ENCODE data around the gene CUX1. TPM values are rescaled to one million over a fixed set of nuclear protein-coding genes. Genes with fewer than 3 reads are reported as not detected.

CUX1 gene
- polyA plus RNA-seq, 12 donors: 38.3 to 53.1 (median 44.7) TPM

DNA sequence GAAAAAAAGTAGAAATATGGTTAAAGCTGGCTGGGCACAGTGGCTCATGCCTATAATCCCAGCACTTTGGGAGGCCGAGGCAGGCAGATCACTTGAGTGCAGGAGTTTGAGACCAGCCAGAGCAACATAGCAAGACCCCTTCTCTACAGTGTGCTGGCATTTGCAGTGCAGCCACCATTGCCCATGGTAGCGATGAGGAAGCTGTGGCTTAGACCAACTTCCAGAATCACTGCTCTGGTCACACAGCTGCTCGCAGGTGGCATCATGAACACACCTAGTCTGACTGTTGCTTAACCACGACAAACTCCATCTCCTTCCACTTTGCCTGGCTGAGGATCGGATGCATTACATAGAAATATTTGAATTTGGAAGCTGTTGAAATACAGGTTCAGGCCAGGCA lies 137.1 kb downstream of the CUX1 start:
- no peak for DNase-seq

DNA sequence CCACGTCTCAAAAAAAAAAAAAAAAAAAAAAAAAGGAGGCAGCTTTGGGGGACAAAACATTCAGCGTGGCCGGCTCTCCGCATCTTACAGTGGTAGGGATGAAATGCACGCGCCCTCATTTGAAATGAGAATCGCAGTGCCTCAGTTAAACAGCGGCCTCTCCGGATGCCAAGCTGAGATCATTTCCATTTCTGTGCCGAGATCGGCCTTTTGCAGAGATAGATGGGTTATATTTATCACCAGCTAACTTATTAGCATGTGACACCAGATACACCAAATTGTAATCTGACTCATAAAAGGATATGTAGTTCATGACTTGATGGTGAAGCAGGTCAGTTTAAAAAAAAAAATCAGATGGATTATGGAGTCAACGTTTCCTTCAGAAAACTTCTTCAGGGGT lies 138.7 kb downstream of the CUX1 start:
- DNase-seq: no peak

DNA sequence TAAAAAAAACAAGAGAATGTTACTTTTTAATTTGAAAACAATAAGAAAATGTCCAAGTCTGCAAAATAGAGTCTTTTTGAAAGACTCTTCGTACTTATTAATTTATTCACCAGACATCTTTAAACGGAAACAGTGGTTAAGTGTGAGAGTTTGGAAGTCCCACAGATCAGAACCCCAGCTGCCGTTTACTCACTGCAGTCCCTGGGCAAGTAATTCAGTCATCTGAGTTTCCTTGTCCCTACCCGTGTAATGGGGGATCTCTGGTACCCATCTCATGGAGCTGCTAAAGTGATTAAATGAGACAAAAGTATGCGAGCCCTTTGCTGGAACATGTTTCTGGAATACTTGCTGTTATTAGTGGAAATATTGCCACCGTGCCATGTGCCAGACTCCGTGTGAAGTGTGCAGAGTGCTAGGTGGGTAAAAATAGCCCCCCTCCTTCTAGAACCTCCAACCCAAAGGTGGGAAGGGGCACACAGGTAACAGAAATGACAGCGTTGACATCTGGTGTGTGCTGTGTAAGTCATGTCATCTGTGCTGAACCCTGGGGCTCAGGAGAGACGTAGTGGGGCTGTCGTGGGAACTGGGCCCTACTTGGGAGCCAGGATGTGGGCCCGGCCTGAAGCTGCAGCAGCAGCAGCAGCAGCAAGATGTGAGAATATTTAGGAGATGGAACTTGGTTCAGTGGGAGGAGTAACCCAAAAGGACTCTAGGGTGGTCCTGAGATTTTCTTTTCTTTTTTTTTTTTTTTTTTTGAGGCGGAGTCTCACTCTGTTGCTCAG lies 140.5 kb downstream of the CUX1 start:
- DNase-seq: no peak

DNA sequence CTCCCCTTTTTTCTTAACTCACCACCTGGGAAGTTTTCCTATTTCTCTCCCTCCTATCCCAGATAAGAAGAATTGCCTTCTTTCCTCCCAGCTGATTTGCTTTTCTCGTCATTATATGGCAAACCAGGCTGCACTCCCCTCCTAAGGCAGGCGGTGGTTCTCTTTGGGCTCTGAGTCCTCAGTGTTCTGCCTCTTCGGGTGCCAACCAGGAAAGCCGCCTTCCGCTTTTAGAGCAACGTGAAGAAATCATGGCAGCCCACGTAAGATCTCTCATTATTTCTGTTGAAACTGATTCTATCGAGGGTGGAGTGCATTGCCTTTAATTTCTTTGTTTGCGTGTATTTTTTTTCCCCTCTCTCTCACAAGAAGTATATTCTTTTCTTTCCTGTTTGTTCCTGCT lies 141.9 kb downstream of the CUX1 start:
- DNase-seq: no peak

DNA sequence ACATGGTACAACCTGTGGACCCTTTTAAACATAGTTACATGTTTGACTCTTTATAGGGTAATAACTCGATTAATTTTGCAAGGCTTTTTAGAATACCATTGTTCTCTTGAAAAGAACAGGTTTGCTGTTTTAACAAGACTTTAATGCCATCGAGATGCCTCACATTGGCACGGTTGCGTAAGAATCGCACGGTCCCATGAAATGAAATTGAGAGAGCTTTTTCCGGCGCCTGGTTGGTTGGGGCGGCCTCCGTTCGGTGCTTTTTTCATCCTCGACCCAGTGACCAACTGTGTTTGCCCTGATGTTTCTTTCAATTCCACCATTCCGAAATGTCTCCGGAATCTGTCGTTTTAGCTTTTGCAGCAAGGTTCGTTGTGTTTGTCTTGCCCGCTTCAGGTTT lies 142.4 kb downstream of the CUX1 start:
- DNase-seq: no peak

DNA sequence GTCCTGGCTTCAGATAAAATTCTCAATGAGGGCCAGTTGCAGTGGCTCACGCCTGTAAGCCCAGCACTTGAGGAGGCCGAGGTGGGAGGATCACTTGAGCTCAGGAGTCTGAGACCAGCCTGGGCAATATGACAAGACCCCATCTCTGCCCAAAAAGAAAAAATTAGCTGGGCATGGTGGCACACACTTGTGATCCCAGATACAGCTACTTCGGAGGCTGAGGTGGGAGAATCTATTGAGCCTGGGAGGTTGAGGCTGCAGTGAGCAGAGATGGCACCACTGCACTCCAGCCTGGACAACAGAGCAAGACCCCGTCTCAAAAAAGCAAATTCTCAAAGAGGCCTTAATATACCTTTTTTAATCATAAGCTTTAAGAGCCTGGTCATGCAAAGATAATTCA lies 142.9 kb downstream of the CUX1 start:
- no peak for DNase-seq

DNA sequence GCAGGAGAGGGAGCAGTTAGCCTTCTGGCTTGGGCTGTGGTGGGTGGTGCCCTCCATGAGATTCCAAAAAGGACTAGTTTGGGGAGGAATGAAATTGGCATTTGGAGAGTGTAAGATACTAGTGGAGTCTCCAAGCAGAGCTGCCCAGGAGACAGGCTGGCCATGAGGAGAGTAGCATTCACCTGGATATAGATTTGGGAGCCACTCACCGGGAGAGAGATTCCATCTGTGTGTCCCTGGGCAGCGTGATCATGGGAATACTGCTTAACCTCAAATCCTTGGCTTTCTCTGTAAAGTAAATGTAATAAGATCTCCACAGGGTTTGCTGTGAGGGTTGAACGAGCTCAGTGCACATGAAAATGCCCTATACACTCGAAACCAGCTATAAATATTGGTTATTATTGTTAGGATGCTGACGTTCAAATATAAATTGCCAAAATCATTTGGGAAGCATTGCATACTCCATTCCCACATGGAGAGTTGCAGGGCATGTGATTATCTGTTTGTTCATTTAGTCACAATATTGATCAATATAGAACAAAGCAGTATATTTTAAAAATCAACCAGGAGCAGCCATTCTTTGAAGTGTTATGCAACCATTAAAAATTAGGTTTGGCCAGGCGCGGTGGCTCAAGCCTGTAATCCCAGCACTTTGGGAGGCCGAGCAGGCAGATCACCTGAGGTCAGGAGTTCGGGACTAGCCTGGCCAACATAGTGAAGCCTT lies 143.7 kb downstream of the CUX1 start:
- no peak for DNase-seq

DNA sequence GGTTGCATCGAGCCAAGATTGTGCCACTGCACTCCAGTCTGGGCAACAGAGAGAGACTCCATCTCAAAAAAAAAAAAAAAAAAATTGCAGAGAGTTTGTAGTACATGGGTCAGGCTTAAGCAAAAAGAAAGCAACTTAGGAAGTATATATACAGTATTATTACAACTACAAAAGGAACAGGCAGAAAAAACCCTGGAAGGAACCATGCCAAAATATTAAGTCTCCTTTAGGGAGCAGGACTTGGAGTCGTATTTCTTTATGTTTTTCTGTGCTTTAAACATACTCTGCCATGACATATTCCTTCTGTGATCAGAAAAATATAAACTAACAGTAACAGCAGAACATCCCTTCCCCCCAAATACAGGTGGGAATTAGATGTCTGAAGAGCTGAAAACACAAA lies 144.4 kb downstream of the CUX1 start:
- DNase-seq: no peak

DNA sequence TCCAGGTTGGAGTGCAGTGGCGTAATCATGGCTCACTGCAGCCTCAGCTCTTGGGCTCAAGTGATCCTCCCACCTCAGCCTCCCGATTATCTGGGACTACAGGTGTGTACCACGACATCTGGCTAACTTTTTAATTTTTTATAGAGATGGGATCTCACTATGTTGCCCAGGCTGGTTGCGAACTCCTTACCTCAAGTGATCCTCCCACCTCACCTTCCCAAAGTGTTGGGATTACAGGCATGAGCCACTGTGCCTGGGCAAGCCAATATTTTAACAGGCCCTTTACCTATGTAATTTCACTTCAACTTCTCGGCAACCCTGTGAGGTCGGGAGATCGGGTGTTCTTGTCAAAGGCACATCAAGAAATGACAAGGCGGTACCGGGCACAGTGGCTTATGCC lies 146.3 kb downstream of the CUX1 start:
- DNase-seq: no peak

DNA sequence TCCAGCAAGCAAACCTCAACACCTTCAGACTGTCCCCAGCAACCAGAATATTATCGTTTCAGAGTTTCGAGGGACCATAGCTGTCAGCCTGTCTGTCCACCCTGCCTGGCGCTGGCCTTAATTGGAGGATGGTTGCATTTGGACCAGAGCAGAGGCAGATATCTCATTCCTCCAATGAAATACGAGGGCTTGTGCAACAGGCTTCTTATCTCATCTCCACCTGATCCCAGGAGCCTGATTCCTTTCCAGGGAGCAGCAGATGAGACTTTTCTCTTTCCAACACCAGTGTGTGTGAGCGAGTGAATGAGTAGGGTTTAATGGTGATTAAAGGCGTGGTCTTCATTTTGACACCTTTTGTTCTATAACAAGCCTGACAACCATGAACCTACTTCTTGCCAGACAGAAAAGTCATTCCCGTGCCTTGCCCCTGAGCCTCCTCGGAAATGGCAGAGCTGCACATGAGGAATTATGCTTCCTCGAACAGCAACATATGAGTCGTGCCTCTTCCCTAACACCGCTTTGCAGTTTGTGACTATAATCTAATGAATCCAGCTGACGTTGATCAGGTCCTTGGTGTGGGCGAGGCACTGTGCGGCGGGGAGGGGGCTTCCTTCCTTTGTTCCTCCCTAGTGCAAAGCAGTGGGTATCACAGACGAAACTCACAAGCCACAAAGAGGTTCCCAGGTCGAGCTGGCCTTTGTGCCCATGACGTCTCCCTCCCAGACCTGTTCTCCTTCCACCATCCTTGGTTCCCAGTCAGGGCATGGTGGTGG lies 147.4 kb downstream of the CUX1 start:
- DNase-seq: no peak

DNA sequence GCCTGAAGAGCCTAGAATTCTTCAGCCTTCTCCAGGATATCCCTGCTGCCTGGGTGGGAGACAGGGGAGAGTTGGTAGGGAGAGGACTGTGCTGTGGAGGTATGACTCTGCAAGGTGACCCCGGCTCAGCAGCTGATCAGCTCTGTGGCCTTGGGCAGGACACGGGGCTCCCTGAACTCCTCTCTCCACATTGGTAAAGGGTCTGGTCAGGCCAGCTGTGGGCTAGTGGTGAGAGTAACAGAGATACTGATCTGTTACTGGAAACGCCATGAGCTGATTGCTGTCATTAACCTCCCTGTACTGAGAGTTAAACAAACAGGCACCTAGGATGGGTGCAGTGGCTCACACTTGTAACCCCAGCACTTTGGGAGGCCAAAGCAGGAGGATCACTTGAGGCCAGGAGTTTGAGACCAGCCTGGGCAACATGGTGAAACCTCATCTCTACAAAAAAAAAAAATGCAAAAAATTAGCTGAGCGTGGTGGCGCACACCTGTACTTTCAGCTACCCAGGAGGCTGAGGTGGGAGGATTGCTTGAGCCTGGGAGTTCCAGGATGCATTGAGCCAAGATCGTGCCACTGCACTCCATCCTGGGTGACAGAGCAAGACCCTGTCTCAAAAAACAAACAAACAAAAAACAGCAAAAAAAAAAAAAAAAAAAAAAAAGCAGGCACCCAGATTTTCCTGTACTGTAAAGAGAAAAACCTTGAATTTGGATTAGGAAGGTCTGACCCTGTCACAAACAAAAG lies 151.5 kb downstream of the CUX1 start:
- DNase-seq: no peak

DNA sequence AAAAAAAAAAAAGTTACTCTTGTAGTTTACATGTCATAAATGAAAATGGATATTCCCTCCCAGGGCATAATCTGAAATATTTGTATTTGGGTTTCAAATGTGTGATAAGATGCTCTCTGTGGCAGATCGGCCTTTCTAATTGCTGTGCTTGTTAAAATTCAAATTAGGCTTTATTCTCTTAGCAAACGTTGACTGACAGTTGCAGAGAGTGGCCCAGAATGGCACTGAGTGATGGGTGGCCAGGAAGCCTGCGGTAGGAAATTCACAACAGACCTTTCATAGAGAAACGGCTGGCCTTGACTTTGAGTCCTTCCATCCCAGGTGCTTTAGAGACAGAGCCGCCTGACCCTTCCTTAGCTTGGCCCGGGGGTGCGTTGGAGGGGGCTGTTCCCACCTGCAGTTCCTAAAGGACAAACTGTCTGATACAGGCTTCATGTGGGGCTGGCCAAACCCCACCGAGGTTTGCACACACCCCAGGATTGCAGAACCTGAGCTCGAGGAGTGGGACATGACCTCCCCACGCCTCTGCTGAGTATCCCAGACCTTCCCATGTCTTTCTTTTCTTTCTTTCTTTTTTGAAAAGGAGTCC lies 152.7 kb downstream of the CUX1 start:
- no peak for DNase-seq

DNA sequence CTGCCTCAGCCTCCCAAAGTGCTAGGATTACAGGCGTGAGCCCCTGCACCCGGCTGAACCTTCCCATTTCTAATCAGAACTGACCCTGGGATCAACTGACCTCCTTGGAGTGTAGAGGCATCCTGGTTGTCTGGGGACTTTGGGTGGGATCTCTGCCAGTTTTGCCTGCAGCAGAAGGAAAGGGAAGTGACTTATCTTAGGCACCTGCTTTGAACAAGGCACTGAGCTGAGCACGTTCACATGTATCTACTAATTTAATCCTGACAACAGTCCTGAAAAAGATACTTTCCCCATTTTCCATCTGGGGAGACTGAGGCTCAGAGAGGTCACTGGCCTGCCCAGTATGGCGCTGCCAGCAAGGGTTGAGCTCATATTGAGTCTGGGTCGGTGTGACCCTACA lies 153.4 kb downstream of the CUX1 start:
- no peak for DNase-seq

DNA sequence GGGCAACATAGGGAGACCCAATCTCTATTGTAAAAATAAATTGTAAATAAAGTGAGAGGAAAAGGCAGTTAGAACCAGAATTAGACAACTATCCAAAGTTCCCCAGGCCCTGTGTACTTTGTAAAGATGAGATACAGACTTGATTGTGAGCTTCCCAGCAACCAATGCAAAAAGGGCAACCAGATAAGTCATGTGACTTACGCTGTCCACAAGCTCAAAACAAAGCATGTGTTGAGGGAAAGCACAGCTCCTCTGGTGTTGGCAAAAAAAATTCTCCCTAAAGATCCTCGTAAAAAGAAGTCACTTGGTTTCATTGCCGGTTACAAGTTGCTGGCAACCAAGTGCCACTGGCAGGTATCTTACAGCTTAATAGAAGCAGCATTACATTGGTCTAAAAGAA lies 154.0 kb downstream of the CUX1 start:
- DNase-seq: no peak

DNA sequence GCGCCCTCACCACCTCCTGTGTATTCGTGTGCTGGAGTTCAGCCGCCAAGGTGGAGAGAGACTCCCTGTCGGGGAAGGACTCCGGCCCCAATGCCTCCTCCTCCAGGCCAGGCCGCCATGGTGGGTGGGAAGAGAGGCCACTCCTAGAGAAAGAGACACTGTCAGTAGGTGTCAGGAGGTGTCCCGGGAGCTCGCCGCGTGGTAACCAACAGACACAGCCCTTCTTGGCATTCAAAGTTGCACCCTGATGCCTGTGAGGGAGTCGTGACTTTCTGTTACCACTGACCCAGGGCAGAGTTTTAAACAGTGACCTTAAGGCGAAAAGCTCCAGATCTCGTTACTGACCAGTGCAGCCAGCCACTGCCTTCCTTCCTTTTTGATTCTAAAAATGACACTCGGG lies 155.2 kb downstream of the CUX1 start:
- no peak for DNase-seq

DNA sequence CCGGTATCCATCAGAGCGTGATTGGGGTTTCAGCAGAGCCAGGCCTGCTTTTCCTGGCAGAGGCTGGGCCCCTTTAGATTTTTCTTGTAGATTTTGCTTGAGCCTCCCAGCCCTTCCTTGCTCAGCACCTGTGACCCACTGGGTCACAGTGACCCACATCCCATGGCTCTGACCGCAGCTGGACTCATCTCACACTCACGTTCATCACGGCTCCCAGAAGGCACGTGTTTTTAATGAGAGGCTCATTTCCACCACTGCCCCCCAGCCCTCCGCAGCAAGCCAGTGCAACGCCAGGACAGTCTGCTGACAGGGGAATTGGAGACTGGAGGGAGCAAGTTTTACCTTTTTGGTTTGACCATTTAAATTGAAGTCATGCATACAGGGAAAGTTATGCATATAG lies 155.7 kb downstream of the CUX1 start:
- no peak for DNase-seq

DNA sequence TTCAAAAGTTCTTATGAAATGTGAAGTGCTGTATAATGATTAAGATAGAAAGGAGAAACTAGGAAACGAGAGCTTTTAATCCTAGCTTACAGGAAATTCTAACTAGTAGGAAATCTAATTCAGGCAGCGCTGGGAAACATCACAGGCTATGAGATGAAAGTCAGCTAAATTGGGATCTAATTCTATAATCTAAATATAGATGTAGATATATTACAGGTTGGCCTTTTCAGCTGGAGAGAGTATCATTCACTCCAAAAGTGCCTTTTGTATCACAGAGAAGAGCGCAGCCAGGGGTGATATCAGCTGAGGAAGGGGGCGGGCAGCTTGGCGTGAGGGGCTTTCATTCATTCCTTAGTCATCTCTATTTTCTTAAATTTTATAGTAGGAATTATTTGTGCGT lies 157.0 kb downstream of the CUX1 start:
- DNase-seq: no peak

DNA sequence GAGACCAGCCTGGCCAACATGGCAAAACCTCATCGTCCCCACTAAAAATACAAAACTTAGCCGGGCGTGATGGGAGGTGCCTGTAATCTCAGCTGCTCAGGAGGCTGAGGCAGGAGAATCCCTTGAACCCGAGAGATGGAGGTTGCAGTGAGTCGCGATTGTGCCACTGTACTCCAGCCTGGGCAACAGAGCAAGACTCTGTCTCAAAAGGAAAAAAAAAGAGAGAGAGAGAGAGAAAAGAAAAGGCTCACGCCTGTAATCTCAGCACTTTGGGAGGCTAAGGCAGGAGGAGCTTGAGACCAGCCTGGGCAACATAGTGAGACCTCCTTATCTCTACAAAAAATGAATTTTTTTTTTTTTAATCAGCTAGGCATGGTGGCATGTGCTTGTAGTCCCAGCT lies 157.6 kb downstream of the CUX1 start:
- no peak for DNase-seq

DNA sequence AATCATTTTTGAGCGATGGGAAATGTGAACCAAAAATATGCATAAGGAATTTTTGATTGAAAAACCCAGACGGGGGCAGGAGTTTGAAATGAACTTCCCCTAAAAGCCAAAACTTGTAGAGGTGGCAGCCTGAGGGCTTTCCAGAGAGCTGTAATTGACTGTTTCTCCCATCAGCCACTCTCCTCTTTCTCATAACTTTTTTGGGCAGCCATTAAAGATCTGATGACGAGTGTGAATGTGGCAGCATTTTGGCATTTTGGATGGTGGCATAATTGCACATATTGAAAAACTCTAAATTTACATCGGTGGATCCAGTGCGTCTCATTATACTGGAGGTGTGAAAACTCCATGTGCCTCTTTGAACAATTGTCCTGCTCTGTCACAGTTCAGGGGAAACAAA lies 159.0 kb downstream of the CUX1 start:
- no peak for DNase-seq

DNA sequence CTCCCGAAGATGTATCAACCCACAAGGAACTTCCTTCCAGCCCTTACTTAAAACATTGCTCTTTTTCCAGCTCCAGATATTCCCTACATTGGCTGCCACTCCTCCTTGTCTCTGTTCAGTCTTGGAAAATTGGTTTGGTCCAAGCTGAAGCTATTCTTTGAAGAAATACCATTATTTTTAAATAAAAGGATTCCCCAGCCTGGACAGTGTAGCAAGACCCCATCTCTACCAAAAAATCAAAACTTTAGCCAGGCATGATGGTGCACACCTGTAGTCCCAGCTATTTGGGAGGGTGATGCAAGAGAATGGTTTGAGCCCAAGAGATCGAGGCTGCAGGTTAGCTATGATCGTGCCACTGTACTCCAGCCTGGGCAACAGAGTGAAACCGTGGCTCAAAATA lies 159.8 kb downstream of the CUX1 start:
- no peak for DNase-seq

DNA sequence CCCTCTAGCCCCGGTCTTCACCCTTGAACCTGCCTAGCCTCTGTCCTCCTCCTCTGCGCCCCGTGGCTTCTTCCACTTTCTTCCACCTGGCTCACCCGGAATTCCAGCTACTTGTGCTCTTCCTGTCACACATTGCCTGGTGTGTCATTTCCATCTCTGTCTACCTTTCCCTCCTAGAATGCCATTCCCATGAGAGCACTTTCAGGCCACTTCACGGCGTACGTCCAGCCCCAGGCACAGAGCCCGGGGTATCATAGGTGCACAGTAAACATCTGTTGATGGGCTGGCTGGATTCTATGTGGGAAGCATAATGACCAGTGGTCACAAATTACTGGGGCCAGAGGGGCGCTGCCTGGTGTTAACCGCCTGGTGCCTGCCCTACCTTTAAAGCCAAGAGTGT lies 161.3 kb downstream of the CUX1 start:
- no peak for DNase-seq

All from muscle of arm (tissue), 12 donors.